ENCODE measurements around the gene KPNA2. TPM values are rescaled to one million over a fixed set of nuclear protein-coding genes. Genes with fewer than 3 reads are reported as not detected.

The KPNA2 gene
- total and polyA plus RNA-seq, 10 of the 15 experiments (the other 5 are each of a cell fraction or from before 2014, with no cell fraction given): 202 to 731 (median 283) TPM

- peak overlapping the region; percentile 88 for H2AFZ ChIP-seq (ENCODE audit: control insufficient read depth, low read depth, low read length)
- no peaks in the 10 kb centered on the region for H3K9me3 ChIP-seq (replicated peaks; ENCODE audit: control insufficient read depth, insufficient read depth, low read length)
- no peaks in the 10 kb centered on the region for H3K36me3 ChIP-seq (ENCODE audit: control insufficient read depth in 2 of 2, insufficient read depth in 2 of 2, low read length in 1 of 2)
- H4K20me1 ChIP-seq (ENCODE audit: control insufficient read depth, insufficient read depth): no peaks in the 10 kb centered on the region
- H3K79me2 ChIP-seq (ENCODE audit: control insufficient read depth, insufficient read depth, low read length): no peaks in the 10 kb centered on the region
- in situ Hi-C loops (cut with MboI): no loop called here
- peak overlapping the region; percentile 84 for H3K4me2 ChIP-seq (ENCODE audit: control insufficient read depth, insufficient read depth)
- BruUV-seq (replicated peaks): no TSS peak
- peaks cover 0 to 2% of the 10 kb centered on the region in 2 experiments; a peak in 1 of 4 replicates for H3K27me3 ChIP-seq (replicated peaks in 1 of 2; ENCODE audit: control insufficient read depth in 2 of 2, insufficient read depth in 2 of 2, low read length in 1 of 2)
- ATAC-seq (peak; percentile 98), DNase-seq (ENCODE audit: low read depth, low spot score) (peak; percentile 97), FAIRE-seq (peak; percentile 95)
- RAD21 ChIA-PET (ENCODE audit: unreplicated experiment): interaction anchor here (0.5 to 1.7 kb wide), 2 partner anchors 16 to 741 kb away, joined by 3 to 10 read pairs; partner anchors contain the start of gene KPNA2
- H3K4me1 ChIP-seq (ENCODE audit: control insufficient read depth, insufficient read depth, low read length): no peaks in the 10 kb centered on the region
- intact Hi-C loops (cut with micrococcal nuclease; ENCODE audit: unreplicated experiment): loop anchor here (2.0 to 10.0 kb wide), 2 partner anchors 15 to 445 kb away; partner anchors contain the start of gene KPNA2
- under 1% methylated on average over 51 of the region's 51 CpGs for WGBS (ENCODE audit: insufficient coverage, insufficient replicate concordance, low lambda C conversion rate, missing lambda C conversion rate)
- SMC1A ChIA-PET (ENCODE audit: uncharacterized antibody, unreplicated experiment): interaction anchor here (0.8 to 1.4 kb wide), 6 partner anchors 11 to 301 kb away, joined by 3 to 6 read pairs (median 4); partner anchors contain the start of genes C17orf58 and KPNA2
- POLR2A ChIA-PET: interaction anchor here (0.6 to 2.5 kb wide), 6 partner anchors 10 to 25 kb away, joined by 3 to 12 read pairs (median 6); partner anchors contain the start of gene KPNA2
- H3K4me3 ChIP-seq: peak overlapping the region; percentile 77
- peak overlapping the region; percentile 77 for H3K9ac ChIP-seq (ENCODE audit: control insufficient read depth, insufficient read depth, low read length)
- CTCF ChIA-PET: interaction anchor here (0.7 to 2.0 kb wide), 7 partner anchors 8 to 478 kb away, joined by 3 to 13 read pairs (median 5); no protein-coding TSS in a partner anchor
- H3K27ac ChIP-seq (ENCODE audit: control insufficient read depth, insufficient read depth): peak overlapping the region; percentile 70
- peak; percentile 95; the same call in 1 of the 2 replicates for TF ChIP-seq TBL1XR1 (IDR thresholded peaks at IDR 0.05; ENCODE audit: low read depth, low read length)
- no peak for TF ChIP-seq CHD4 (IDR thresholded peaks at IDR 0.05)
- no peak for TF ChIP-seq NFYA (IDR thresholded peaks at IDR 0.05; ENCODE audit: borderline replicate concordance, low read depth, low read length)
- peak; percentile 99 for TF ChIP-seq RUNX3 (IDR thresholded peaks at IDR 0.05; ENCODE audit: low read length)
- TF ChIP-seq STAT1 (conservative IDR thresholded peaks at IDR 0.05): peak; percentile 98
- TF ChIP-seq BRCA1 (IDR thresholded peaks at IDR 0.05; ENCODE audit: low read depth, low read length): no peak
- peak; percentile 55; the same call in 1 of the 2 replicates for TF ChIP-seq BCL11A (IDR thresholded peaks at IDR 0.05; ENCODE audit: low read depth, low read length)
- peak; percentile 89 for TF ChIP-seq ZSCAN29 (IDR thresholded peaks at IDR 0.05)
- TF ChIP-seq BACH1 (IDR thresholded peaks at IDR 0.05; ENCODE audit: borderline replicate concordance): peak; percentile 73; the same call in 1 of the 2 replicates
- peak; percentile 96 for TF ChIP-seq ZNF207 (IDR thresholded peaks at IDR 0.05; ENCODE audit: borderline replicate concordance)
- TF ChIP-seq ZNF384 (IDR thresholded peaks at IDR 0.05; ENCODE audit: borderline replicate concordance, low read depth, low read length): no peak
- TF ChIP-seq, protein P1, sequence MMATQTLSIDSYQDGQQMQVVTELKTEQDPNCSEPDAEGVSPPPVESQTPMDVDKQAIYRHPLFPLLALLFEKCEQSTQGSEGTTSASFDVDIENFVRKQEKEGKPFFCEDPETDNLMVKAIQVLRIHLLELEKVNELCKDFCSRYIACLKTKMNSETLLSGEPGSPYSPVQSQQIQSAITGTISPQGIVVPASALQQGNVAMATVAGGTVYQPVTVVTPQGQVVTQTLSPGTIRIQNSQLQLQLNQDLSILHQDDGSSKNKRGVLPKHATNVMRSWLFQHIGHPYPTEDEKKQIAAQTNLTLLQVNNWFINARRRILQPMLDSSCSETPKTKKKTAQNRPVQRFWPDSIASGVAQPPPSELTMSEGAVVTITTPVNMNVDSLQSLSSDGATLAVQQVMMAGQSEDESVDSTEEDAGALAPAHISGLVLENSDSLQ (IDR thresholded peaks at IDR 0.05): peak; percentile 60
- TF ChIP-seq CBFB (IDR thresholded peaks at IDR 0.05; ENCODE audit: low read depth): peak; percentile 85
- TF ChIP-seq HDAC6 (IDR thresholded peaks at IDR 0.05; ENCODE audit: unreplicated experiment): peak; percentile 36
- TF ChIP-seq, protein P2, sequence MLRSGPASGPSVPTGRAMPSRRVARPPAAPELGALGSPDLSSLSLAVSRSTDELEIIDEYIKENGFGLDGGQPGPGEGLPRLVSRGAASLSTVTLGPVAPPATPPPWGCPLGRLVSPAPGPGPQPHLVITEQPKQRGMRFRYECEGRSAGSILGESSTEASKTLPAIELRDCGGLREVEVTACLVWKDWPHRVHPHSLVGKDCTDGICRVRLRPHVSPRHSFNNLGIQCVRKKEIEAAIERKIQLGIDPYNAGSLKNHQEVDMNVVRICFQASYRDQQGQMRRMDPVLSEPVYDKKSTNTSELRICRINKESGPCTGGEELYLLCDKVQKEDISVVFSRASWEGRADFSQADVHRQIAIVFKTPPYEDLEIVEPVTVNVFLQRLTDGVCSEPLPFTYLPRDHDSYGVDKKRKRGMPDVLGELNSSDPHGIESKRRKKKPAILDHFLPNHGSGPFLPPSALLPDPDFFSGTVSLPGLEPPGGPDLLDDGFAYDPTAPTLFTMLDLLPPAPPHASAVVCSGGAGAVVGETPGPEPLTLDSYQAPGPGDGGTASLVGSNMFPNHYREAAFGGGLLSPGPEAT (IDR thresholded peaks at IDR 0.05; ENCODE audit: low read depth): no peak
- no peak; the same call in 1 of the 2 replicates for TF ChIP-seq SREBF1 (IDR thresholded peaks at IDR 0.05; ENCODE audit: low read length)
- no peak for TF ChIP-seq CHD1 (IDR thresholded peaks at IDR 0.05; ENCODE audit: low read depth, low read length)
- peak; percentile 64 for TF ChIP-seq DPF2 (IDR thresholded peaks at IDR 0.05)
- TF ChIP-seq SMAD5 (IDR thresholded peaks at IDR 0.05; ENCODE audit: low read depth): 0 out of 2 replicates have a peak, but pooled peaks have one; percentile 20
- peak; percentile 66; the same call in 1 of the 2 replicates for TF ChIP-seq GABPA (IDR thresholded peaks at IDR 0.05; ENCODE audit: low read depth)
- TF ChIP-seq BMI1 (IDR thresholded peaks at IDR 0.05; ENCODE audit: borderline replicate concordance): no peak
- no peak for TF ChIP-seq HDAC2 (IDR thresholded peaks at IDR 0.05)
- peak; percentile 99 for TF ChIP-seq RB1 (IDR thresholded peaks at IDR 0.05; ENCODE audit: borderline replicate concordance)
Observed at GRCh38 chr17:68019675-68020408, 15.7 kb upstream of the KPNA2 start.

All from GM12878 (cell line).